Fibroblast of gingiva (primary cell): ENCODE results near the gene PLEKHG1.
A peak's percentile ranks its signal among the peaks of the same experiment; 100 is the strongest.

Source experiments
- DNase-seq: peaks from one replicate; pipeline ENCODE4 v3.0.0-alpha.2; 2011; ENCODE audit warnings: low read depth

The PLEKHG1 gene

DNA sequence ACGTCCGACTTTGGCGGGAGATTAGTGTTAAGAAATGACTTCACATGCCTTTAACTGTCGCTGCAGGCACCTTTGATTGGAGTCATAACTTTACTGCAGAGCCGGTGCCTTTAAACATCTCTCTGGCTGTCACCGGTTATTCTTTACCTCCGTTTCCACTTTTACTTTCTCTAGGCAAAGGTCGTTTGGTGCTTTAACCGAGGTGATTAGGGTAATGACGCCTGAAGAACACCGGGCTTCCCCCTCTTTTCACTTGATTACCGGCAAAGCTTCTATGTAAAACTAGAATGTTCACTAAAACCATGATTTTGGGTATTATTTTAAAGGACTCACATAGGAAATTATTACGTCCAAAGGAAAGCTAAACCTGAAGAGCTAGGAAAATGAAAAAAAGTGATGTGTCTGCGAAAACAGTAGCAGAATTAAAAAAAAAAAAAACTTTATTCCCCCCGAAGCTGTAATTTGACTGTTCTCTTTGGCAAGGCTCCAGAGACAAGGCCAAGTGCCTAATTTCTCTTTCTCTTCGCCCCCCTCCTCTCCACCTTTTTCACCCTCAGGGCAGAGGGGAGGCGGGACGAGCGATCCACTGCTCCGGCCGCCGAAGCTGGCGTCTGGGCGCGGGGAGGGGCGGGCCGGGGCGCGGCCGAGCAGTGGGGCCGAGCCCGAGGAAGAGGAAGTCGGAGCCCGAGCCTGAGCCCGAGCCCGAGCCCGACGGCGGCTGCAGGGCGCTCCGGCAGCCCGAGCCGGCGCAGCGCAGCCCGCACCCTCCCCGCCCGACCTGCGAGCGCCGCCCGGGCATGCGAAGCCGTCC is at the start of gene PLEKHG1:
PLEKHG1 (plus strand) TSS at position 687 of the 811 bp plus-strand sequence. CDS start 133,797 bp downstream, outside the sequence.
- DNase-seq = peak; percentile 22

DNA sequence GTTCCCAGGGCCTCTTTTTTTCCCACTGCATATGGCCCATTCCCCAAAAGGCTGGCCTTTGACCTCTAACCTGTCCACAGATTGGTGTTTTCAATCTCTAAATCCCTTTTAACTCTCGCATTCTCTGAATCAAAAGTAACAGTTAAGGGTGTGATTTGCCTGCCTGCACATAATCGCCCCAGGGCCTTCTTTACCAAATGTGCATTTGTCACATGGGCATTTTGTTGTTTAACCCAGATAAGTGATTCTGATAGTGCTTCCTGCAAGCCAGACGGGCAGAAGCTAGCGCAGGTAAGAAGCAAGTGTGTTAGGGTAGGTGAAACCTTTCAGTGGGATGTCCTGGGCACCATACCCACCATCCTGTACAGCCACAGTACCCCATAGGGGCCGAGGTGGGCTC is 49.4 kb upstream of the PLEKHG1 start:
- DNase-seq = no peak

GRCh38 chr6:150557043-150557599 is 42.6 kb upstream of the PLEKHG1 start:
- no peak for DNase-seq

DNA sequence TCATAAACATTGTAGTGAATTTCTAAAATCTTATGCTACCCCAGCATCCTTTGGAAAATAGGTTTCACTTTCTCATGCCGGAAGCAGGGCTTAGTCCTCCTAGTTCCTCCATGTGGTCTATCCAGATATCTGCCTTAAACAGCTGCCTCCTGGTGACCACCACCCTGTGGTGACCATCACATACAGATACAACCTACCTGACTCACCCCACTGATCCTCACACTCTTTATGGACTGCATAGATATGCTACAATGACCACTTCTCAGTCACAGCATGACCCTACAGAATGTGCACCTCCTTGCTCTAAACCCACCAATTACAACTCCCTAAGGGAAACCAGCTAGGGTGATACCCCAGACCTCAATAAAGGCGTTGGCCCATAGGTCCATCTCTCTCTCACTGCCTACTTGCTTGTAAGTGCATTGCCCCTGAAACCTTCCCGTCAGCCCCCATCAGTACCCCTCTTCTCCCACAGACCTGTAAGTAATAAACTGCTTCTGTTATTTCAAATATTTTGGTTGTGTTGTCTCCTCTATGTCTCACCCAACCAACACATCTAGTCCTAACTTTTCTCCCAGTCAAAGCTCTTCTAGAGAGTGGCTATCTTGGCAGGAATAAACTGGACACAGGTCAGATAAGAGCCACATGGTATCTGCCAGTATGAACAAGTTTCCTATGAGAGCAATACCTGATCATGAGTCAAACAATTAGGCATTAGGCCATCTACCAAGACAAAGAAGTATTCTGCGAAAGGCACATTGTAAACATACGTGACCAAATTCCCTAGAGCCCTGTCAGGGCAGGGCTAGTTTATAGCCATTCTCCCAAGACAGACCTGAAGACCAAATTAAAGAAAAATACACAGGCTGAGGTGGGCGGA is 39.4 kb upstream of the PLEKHG1 start:
- DNase-seq = no peak

- no peak for DNase-seq
Measured at GRCh38 chr6:150560884-150561219, 38.8 kb upstream of the PLEKHG1 start.

DNA sequence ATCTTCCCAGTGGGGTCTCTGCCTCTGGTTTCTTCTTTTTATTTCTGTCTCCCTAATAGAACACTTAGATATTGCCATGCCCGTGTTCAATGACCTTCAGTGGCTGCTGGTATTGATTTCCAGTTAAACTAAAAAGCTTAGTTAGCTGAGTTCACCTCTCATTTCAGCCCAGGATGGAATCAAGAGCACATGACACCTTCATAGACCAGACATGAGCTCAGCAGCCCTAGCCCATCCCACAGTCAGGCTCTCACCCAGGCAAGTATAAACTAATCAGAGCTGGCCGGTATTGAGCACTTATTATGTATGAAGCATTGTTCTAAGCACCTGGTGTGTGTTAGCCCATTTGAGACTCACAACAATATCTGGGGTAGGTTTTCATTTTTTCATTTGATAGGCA is 33.7 kb upstream of the PLEKHG1 start:
- DNase-seq = no peak

DNA sequence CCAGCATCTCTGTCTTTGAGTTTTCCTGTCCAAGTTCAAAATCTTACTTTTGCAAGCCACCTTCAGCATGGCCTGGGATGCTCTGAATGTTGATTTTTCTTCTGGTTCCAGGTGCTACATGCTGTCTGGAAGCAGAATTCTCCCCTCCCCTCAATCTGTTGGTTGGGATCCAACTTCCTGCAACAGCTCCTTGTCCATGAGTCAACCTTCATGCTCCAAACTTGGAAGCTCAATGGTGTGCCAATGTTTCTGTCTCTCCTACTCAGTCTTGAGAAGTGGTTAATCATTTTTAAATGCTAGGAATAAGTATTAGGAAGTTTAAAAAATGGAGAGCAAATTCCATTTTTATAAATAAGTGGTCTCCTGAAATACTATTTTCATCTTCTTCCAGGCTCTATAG is 33.2 kb upstream of the PLEKHG1 start:
- DNase-seq = no peak

DNA sequence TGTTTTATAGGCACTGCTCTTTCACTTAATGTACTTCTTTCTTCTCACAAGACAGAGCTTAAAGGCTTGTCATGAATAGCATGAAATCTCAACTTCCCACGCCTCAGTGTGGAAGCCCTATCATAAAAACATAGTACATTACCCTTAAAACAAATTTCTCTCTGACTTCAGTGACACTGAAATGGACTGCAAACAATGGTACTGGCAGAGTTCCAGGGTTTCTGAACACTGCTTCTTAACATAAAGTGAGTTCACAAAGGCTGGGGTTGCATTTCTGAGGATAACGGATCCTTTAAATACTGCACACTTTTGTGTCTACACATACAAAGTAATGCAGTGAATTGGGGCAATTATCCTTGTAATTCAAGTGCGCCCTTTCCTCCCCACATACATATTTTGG is 32.3 kb upstream of the PLEKHG1 start:
- DNase-seq = no peak

DNA sequence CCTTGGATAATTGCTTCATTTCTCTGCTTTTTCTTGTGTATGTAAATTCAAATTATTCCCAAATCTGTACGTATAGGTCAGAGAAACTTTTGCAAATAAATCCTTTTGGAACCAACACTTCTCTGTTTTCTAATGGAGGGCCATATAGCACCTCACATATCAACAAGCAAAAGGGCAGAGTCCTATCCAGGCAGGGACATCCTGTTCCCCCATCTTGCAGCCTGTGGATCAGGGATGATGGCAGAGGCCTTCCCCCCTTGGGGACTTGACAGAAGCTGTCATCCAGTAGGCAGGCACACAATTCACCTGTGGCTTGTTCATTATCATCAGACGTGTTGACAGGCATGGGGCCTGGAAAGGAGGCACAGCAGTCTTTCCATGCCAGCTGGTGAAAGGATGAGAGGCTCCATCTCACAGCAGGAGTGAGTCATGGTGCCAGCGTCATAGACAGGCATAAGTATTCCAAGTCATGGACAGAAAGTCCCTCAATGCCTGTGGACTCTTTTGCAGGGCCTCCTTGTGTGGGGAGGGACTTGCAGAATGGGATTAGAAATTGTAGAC is 31.8 kb upstream of the PLEKHG1 start:
- DNase-seq = no peak

GRCh38 chr6:150568560-150568959 is 31.1 kb upstream of the PLEKHG1 start:
- DNase-seq = no peak

- DNase-seq = no peak
Measured at GRCh38 chr6:150569161-150569560, 30.5 kb upstream of the PLEKHG1 start.

DNA sequence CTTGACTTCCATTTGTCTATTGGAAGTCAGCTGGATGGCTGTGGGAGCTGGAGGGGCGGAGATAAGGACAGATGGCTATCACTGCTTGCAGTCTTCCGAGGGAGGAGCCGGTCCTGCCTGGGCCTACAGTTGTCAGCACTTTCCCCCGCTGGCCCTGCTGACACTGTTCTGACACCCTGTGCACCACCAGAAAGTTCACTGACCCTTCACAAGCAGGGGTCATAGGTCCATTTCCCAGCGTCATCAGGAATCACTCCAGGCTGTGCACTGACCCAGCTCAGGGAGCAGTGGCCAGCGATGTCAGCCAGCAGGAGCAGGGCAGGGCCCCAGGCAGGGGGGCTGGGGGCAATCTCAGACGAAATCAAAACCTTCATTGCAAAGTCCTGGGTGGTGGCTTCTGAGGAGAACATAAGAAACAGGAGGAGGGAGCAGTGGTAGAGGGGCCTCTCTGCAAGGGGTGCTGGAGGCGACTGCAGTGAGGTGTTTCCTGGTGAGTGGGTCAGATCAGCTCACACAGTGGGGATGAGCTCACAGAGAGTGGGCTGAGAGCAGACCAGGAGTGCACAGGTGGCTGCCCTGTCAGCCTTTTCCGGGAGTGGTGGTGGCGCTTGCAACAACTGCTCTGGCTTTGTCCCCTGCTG is 26.5 kb upstream of the PLEKHG1 start:
- DNase-seq = no peak

DNA sequence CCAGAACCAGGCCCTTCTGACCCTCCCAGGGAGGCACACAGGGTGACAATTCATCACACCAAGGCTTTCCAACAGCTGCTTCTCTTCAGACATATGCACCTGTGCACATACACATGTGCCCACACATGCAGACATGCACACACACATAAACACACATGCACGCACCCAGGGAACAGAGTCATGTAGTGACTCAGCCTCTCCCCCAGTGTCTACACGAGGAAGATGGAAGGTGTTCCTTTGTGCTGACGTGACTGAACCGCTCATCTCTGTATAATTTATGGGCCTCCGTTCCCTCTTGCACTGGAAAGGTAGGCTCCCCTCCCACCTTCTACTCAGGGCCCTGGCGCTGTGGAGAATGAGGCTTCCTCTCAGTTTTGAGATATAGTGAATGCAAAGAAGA is 23.8 kb upstream of the PLEKHG1 start:
- DNase-seq = no peak

DNA sequence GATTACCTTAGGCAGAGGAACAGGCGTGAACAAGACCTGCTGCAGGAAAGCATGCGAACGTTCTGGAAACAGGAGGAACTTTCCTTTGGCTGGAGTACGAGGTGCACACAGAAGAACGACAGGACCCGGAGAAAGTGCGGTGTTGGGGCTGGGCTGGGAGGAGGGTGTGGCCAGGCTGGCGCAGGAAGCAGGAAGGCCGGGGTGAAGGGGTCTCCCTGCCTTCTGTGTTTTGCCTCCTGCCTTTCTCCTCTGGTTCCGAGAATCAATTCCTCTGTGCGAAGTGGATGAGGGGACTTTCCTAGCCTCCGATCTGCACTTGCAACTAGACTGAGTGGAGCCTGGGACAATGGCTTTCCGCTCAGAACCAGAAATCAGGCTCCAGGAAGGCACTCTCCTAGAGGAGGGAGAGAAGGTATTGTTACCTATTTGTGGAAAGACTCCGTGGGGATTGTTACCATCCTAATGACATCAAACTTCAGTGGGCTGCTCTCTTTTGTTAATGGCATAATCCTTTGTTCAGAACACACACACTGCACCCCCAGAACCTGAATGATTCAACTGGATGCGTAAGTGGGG is 22.9 kb upstream of the PLEKHG1 start:
- no peak for DNase-seq

GRCh38 chr6:150579611-150580010 is 20.1 kb upstream of the PLEKHG1 start:
- DNase-seq = no peak

DNA sequence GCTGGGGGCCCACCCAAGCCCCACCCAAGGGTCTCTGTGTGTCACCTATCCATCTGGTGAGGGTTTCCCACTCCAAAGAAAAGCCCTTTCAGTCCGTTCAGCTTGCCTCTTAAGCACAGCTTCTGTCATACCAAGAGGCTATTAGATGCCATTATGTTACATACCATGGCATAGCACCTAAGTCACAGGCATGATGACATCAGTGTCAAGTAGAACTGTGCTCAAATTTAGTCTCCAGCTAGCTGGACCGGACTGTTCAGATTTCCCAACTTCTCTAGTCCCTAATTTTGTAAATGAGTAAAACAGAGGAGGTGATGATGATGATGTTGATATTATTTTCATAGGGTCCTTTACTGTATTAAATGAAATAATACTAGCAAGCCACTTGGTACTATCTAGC is 19.2 kb upstream of the PLEKHG1 start:
- DNase-seq = no peak

DNA sequence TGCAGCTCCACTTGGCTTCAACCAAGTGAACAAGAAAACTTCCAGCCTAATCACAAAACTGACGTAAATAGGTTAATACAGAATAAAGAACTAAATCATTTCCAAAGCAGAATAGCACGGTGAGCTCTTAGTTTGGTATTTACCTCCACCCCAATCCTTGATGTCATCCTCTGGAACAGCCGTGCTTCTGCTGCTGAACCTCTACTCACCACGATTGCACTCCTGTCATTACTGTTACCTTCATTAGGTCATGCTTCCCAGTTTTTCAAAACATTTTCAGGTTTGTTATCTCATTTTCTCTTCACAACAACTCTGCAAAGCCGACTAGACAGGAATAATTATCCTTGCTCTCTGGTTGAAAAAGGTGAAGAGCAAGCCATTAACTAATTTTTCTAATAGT is 15.6 kb upstream of the PLEKHG1 start:
- no peak for DNase-seq

GRCh38 chr6:150584596-150584995 is 15.1 kb upstream of the PLEKHG1 start:
- no peak for DNase-seq

DNA sequence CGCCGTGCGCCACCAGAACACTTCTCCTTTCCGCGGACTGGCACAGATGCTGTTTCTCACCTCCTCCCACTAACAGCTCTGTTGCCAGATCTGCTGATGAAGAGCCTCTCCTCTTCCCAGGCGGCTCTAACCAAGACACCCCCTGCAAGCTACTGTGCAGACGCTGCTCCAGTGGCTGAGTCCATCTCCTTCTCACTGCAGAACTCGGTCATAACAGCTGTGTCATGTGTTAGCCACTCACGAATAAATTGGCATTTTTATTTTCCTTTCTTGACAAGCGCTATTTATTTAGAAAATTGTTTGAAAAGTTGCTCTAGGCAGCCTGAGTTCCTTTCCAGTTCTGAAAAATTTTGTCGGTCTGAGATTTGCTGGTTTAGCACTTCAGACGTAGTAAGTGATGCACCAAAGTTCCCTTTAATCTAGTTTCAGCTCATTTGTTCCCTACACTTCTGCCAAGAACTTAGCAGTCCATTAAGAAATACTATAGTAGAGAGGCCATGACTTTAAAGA is 12.8 kb upstream of the PLEKHG1 start:
- no peak for DNase-seq

DNA sequence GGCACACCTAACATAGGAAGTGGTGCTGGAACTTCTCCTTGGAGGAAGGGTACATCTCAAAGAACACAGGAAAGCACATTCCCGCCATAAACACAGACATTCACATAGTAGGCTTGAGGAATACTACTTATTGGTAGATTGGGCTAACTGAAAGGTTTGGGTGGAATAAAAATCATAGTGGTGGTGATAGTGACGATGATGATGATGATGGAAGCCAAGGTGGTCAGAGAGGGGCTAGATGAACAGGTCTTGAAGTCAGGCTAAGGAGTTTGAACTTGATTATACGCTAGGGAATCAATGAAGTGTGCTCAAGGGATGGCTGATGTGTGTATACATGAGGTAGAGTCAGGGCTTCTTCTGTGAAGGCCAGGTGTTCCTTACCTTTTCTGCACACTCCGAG is 12.0 kb upstream of the PLEKHG1 start:
- DNase-seq = no peak

GRCh38 chr6:150588888-150589499 is 10.7 kb upstream of the PLEKHG1 start:
- no peak for DNase-seq
